Coronary artery (tissue), 2 donors: Measurements from ENCODE around the gene RGL1.

ENCODE experiments used
- DNase-seq: peaks from one replicate; pipeline ENCODE4 v3.0.0-alpha.2; 2017; ENCODE audit warnings: low spot score
- H3K27ac ChIP-seq, 2 donors: fragments of 200-600 bp; sonication (generic); one replicate each; pipeline ENCODE4 v1.5.1; 2016 to 2019
- H3K4me3 ChIP-seq: fragments of 200-600 bp; sonication (generic); 2 replicates; pipeline ENCODE4 v1.5.1; 2016; ENCODE audit warnings: mild to moderate bottlenecking, moderate library complexity
- CTCF ChIP-seq: fragments of 200-600 bp; sonication (generic); IDR thresholded peaks from one replicate; pipeline ENCODE4 v1.5.1; 2019; ENCODE audit warnings: antibody characterized with exemption

The RGL1 gene

DNA sequence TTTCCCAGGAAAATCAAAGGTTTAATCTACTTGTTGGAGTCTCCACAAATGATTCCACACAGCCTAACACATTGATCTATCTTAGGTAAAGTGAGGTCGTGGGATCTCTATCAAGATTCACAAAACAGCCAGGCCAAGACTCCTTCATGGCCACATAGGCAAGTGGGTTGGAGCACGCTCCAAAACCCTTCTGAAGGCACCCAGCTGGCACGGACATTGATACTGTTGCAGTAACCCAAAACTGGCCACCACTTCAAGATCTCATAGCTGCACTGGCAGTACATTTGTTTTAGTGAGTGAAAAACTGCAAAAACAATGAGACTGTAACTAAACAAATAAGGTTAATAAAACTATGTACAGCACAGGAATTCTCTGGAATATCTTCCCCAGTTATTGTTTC is 170.7 kb downstream of the RGL1 start:
- Histone ChIP-seq H3K4me3 (no peak overlapping the region), H3K27ac (no peak overlapping the region)
- no peak for DNase-seq
- no peak for TF ChIP-seq CTCF

DNA sequence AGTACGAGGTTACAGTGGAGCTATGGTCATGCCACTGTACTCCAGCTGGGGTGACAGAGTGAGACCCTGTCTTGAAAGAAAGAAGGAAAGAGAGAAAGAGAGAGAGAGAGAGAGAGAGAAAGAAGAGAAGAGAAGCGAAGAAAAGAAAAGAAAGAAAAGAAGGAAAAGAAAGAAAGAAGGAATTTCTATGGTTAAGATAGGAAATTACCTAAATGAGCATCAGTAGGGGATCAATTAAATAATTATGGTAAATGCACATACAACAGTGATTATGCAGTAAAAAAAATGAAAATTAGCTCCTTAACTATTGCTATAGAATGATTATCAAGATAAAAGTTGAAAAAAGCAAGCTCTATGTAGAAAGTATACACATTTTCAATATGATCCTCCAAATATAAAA is 172.8 kb downstream of the RGL1 start:
- Histone ChIP-seq H3K4me3 (no peak overlapping the region), H3K27ac (no peak overlapping the region)
- no peak for DNase-seq
- TF ChIP-seq CTCF = no peak
